Measurements from ENCODE around the gene CASD1. TPM values are rescaled to one million over a fixed set of nuclear protein-coding genes. Genes with fewer than 3 reads are reported as not detected.

Gene CASD1
- total RNA-seq, 2 donors from 2014 or later = 40.4 to 68.8 TPM

GRCh38 chr7:94472608-94473007 is 37.0 kb upstream of the CASD1 start:
- Histone ChIP-seq H3K27ac (ENCODE audit: low read depth, low read length) (no peak overlapping the region), H3K4me3 (ENCODE audit: low read length) (no peak overlapping the region), H3K9ac (ENCODE audit: extremely low read depth, low read length, poor library complexity, severe bottlenecking) (no peak overlapping the region), H3K4me1 (ENCODE audit: control insufficient read depth, insufficient read depth, low read length) (no peaks in the 10 kb centered on the region), H3K36me3 (ENCODE audit: control insufficient read depth, insufficient read depth, low read length) (no peaks in the 10 kb centered on the region), H3K9me3 (ENCODE audit: control insufficient read depth, low read length) (no peaks in the 10 kb centered on the region), H3K27me3 (ENCODE audit: control insufficient read depth, insufficient read depth, low read length, poor library complexity, severe bottlenecking) (peaks cover 55% of the 10 kb centered on the region)
- Mint-ChIP-seq H3K27me3 (ENCODE audit: insufficient read depth) (peaks cover 48% of the 10 kb centered on the region), H3K4me1 (peaks cover 2% of the 10 kb centered on the region), H3K27ac (no peak overlapping the region), H3K36me3 (ENCODE audit: low read depth) (no peaks in the 10 kb centered on the region), H3K9me3 (no peaks in the 10 kb centered on the region), H3K4me3 (no peak overlapping the region)
- no peak for TF ChIP-seq CTCF (conservative IDR thresholded peaks at IDR 0.05)
- DNase-seq = no peak
- WGBS, 2 experiments (ENCODE audit: insufficient coverage in 1 of 2, insufficient read length in 1 of 2) = no CpG with 5 or more reads among the region's 1 CpG

GRCh38 chr7:94476251-94476840 is 33.3 kb upstream of the CASD1 start:
- H3K27me3 ChIP-seq (ENCODE audit: control insufficient read depth, insufficient read depth, low read length, poor library complexity, severe bottlenecking) = peaks cover 77% of the 10 kb centered on the region

GRCh38 chr7:94477878-94478277 is 31.7 kb upstream of the CASD1 start:
- no peaks in the 10 kb centered on the region for H3K36me3 ChIP-seq (ENCODE audit: control insufficient read depth, insufficient read depth, low read length)
- no peak overlapping the region for H3K27ac ChIP-seq (ENCODE audit: low read depth, low read length)
- H3K36me3 Mint-ChIP-seq (ENCODE audit: low read depth) = no peaks in the 10 kb centered on the region
- peaks cover 6% of the 10 kb centered on the region for H3K4me1 Mint-ChIP-seq
- no peak overlapping the region for H3K9ac ChIP-seq (ENCODE audit: extremely low read depth, low read length, poor library complexity, severe bottlenecking)
- no peak for TF ChIP-seq CTCF (conservative IDR thresholded peaks at IDR 0.05)
- no peak overlapping the region for H3K27ac Mint-ChIP-seq
- H3K4me3 Mint-ChIP-seq = no peak overlapping the region
- H3K27me3 ChIP-seq (ENCODE audit: control insufficient read depth, insufficient read depth, low read length, poor library complexity, severe bottlenecking) = peaks cover 73% of the 10 kb centered on the region
- no peak overlapping the region for H3K4me3 ChIP-seq (ENCODE audit: low read length)
- no peak for DNase-seq
- no peaks in the 10 kb centered on the region for H3K9me3 ChIP-seq (ENCODE audit: control insufficient read depth, low read length)
- peaks cover 65% of the 10 kb centered on the region for H3K27me3 Mint-ChIP-seq (ENCODE audit: insufficient read depth)
- no peaks in the 10 kb centered on the region for H3K4me1 ChIP-seq (ENCODE audit: control insufficient read depth, insufficient read depth, low read length)
- H3K9me3 Mint-ChIP-seq = no peaks in the 10 kb centered on the region
- WGBS, 2 experiments (ENCODE audit: insufficient coverage in 1 of 2, insufficient read length in 1 of 2) = no CpG with 5 or more reads among the region's 1 CpG

More at GRCh38 chr7:94476251-94476840, 33.3 kb upstream of the CASD1 start:
- Mint-ChIP-seq H3K4me3 (no peak overlapping the region), H3K36me3 (ENCODE audit: low read depth) (no peaks in the 10 kb centered on the region), H3K27me3 (ENCODE audit: insufficient read depth) (peaks cover 66% of the 10 kb centered on the region), H3K4me1 (peaks cover 6% of the 10 kb centered on the region), H3K27ac (no peak overlapping the region), H3K9me3 (no peaks in the 10 kb centered on the region)
- Histone ChIP-seq H3K4me1 (ENCODE audit: control insufficient read depth, insufficient read depth, low read length) (no peaks in the 10 kb centered on the region), H3K9me3 (ENCODE audit: control insufficient read depth, low read length) (no peaks in the 10 kb centered on the region), H3K36me3 (ENCODE audit: control insufficient read depth, insufficient read depth, low read length) (no peaks in the 10 kb centered on the region), H3K4me3 (ENCODE audit: low read length) (no peak overlapping the region), H3K27ac (ENCODE audit: low read depth, low read length) (no peak overlapping the region), H3K9ac (ENCODE audit: extremely low read depth, low read length, poor library complexity, severe bottlenecking) (no peak overlapping the region)
- WGBS, 2 experiments (ENCODE audit: insufficient coverage in 1 of 2, insufficient read length in 1 of 2) = 95 to 97% methylated on average over 5 of the region's 5 CpGs
- no peak for TF ChIP-seq CTCF (conservative IDR thresholded peaks at IDR 0.05)
- no peak for DNase-seq
